GM12872 (cell line): Measurements from ENCODE around the gene DCAF5.
A peak's percentile ranks its signal among the peaks of the same experiment; 100 is the strongest.

Source experiments
- TF ChIP-seq, protein P1 (sequence below): IDR thresholded peaks from 3 replicates; pipeline ENCODE4 v1.5.1; 2011; ENCODE audit warnings: low read depth, mild to moderate bottlenecking, low read length, moderate library complexity; ENCODE audit not compliant: insufficient read depth

The DCAF5 gene

DNA sequence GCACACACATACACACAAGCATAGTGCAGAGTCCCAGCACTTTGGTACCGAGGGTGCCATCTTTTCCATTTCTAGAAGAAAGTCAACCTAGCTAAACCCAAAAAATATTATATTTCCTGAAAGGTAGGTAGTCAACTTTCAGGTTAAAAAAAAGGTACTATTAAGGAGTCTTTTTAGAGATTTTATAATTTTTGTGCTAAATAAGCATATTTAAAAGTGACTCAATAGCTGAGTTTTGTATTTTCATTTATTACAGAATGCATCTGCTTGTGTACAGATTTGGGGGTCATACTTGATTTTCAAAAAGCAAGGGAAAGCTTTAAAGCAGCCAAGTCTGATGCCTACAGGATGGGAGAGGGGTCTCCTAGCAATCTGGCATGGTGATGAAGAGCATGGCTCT, 34.6 kb downstream of the DCAF5 start:
- TF ChIP-seq, protein P1, sequence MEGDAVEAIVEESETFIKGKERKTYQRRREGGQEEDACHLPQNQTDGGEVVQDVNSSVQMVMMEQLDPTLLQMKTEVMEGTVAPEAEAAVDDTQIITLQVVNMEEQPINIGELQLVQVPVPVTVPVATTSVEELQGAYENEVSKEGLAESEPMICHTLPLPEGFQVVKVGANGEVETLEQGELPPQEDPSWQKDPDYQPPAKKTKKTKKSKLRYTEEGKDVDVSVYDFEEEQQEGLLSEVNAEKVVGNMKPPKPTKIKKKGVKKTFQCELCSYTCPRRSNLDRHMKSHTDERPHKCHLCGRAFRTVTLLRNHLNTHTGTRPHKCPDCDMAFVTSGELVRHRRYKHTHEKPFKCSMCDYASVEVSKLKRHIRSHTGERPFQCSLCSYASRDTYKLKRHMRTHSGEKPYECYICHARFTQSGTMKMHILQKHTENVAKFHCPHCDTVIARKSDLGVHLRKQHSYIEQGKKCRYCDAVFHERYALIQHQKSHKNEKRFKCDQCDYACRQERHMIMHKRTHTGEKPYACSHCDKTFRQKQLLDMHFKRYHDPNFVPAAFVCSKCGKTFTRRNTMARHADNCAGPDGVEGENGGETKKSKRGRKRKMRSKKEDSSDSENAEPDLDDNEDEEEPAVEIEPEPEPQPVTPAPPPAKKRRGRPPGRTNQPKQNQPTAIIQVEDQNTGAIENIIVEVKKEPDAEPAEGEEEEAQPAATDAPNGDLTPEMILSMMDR, result no peak

DNA sequence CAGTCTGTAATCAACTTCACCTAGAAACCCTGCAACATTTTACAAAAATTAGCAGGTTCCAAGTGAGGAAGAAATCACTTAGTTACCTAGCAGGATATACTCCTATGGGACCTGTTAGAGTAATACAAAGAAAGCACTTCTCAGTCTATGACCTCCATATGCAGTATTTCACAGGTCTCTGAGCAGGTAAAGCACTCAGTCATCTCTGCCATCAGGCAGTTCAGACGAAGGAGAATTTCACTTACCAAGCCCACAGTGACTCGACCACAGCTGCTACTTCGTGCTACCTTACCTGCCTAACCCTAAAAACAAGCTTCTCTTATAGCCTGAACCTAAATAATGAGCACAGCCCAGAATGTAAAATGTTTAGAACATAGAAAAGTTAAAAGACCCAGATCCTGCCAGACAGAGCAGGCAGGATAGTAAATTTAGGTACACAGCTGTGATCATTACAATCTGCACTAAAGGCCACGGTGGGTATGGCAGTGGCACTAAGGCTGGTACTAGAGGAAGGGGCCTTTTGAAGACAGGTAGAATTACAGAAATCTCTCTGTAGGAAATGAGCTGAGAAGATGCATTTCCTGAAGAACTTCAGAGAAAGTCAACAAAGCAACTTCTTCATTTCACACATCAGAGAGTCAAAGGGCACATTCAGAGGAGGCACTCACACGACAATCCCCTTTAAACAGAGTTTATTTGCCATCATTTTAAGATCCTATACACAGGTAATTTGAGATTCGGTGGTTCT, 35.7 kb downstream of the DCAF5 start:
- TF ChIP-seq, protein P1, result no peak

DNA sequence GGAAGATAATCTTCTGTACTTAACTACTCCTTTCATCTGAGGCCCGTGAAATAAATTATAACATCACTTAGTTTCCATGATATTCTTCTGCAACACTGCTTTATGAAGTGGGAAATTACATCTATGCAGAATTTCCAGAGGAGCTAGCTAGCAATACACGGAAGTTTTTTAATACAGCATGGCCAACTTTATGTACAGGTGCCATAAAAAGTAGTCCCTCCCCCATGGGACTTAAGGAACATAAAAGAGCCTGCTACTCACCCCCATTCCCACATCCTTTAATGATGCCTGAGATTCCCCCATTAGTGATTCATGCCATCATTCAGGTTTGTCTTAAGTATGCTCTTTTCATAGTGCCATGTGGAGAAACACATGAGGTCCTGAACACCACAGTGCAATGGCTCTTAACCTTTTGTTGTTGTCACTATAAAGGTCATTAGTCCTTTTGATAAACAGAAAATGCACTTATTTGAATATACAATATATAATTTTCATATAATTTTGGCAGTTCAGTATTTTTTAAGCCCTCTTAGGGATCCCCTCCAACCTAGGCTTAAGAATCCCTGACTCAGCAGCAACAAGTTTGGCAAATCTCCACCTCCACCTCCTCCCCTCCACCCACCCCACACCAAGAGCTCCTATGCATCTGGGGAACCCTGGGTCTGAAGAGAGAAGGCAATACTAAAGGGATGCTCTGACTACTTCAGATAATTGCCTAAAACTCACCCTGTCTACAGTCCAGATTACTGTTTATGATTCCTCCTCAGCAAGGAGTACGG, 37.3 kb downstream of the DCAF5 start:
- TF ChIP-seq, protein P1, result no peak

DNA sequence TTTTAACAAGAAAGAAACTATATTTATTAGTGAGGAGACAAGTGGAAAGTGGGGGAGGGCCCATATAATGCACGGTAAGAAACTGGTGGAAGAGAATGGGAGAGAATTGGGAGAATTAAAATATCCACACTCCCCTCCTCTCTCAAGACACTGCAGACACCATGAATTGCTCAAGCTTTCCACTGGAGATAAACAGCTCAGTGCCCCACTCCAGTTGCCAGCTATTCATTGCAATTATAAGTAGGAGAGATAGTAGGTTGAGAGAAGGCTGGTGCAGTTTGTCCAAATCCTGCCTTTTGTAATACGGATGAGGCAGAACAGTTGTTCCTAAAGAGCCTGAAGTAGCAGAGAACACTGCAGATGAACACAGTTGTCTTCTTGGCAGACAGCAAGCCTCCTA, 38.2 kb downstream of the DCAF5 start:
- TF ChIP-seq, protein P1, result no peak

DNA sequence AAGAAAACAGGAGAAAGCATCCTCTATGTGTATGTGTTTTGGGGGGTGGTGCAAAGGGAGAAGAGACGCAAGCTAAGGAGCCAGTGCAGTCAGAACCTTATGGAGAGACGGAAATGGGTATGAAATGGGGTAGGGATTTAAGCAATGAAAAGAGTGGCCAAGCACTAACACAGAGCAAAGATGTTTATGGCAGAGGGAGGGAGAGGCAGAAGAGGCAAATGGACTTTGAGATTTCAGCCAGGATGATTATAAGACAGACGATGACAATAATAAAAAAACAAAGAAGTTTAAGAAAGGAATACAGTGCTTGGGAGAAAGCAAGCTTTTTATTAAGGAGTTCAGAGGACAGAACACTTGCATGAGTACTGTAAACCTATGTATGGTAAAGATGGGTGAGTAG, 44.6 kb downstream of the DCAF5 start:
- TF ChIP-seq, protein P1, result no peak

DNA sequence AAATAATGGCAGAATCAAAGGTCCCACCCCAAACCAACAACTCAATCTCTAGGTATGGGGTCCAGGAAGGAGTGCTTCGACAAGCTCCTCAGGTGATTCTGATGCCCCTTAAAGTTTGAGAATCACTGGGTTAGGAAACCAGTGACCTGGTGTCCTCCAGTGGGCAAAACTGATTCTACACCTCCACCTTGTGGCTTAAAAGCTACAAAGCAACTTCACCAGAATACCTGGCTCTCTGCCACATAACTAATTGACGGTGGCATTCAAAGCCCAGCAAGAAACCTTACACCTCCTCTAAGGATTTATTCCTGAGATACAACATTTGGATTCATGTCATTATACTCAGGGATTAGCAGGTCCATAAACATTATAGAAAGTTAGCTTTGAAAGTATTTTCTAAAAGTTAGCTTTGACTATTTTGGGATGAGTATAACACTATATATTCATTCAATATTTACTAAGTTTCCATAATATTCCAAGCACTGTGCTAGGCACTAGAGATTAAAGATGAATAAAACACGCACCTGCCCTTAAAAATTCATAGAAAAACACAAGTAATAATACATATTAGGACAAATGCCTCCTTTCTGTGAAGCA, 45.4 kb downstream of the DCAF5 start:
- TF ChIP-seq, protein P1, result peak; percentile 67

DNA sequence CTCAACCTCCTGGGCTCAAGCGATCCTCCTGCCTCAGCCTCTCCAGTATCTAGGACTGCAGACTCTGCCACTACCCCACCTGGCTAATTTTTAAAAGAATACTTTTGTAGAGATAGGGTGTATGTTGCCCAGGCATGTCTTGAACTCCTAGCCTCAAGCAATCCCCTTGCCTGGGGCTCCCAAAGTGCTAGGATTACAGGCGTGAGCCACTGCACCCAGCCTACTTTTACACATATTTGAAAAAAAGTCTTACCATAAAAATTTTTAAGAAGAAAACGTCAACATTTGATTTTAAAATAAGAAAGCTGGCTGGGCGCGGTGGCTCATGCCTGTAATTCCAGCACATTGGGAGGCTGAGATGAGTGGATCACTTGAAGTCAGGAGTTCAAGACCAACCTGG, 46.5 kb downstream of the DCAF5 start:
- TF ChIP-seq, protein P1, result no peak
